Activated CD4-positive, alpha-beta T cell treated with anti-CD3 and anti-CD28 coated beads, Interleukin-2, amount 50 U/mL, for 4 hours (primary cell): Measurements from ENCODE around the gene MBNL1.
A peak's percentile ranks its signal among the peaks of the same experiment; 100 is the strongest.

Source experiments
- DNase-seq, 2 experiments: peaks; one replicate each; pipeline ENCODE4 v3.0.0-alpha.2; 2020

Gene MBNL1, protein sequence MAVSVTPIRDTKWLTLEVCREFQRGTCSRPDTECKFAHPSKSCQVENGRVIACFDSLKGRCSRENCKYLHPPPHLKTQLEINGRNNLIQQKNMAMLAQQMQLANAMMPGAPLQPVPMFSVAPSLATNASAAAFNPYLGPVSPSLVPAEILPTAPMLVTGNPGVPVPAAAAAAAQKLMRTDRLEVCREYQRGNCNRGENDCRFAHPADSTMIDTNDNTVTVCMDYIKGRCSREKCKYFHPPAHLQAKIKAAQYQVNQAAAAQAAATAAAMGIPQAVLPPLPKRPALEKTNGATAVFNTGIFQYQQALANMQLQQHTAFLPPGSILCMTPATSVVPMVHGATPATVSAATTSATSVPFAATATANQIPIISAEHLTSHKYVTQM

GRCh38 chr3:152268555-152269055 lies at the start of gene MBNL1:
Gene MBNL1, plus strand, starts transcription at chr3:152268929. Its CDS starts 31,265 bp downstream, at chr3:152300194.
- peak; percentile 74 to 80 for DNase-seq

DNA sequence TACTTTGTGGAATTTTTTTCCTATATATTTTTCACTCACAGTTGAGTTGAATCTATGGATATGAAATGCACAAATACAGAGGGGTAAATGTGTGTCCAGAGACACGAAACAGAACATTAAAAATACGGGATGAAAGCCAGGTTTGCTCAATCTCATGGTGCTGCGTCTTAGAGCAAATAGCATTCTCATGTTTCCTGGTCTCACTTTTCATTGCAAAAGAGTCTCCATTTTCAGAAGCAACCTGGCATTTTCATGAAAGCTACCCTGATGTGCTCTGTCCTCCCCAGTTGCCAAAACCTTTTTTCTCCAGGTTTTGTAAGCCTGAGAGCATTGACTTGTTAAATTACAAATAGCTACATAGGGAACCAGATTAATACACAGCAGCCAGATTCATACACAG lies 49.5 kb upstream of the MBNL1 start:
- DNase-seq, result no peak

DNA sequence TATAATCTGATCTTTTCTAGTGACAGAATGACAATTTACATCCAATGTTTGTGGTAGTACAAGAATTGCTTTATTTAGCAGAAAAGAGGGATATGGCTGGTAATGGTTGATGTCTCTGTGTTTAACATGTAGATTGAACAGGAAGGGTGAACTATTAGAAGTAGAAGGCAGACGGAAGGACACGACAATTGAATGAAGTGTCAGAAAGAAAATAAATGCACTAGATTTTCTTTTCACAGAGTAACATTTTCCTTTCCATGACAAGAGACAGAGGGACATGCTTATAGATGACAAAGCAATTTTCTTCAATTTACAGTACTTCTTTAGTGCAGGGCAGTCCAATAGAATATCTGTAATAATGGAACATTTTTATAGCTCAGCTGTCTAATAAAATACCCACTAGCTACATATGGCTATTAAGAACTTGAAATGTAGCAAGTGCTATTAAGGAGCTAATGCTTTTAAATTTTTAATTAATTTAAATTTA lies 48.9 kb upstream of the MBNL1 start:
- DNase-seq, result no peak

DNA sequence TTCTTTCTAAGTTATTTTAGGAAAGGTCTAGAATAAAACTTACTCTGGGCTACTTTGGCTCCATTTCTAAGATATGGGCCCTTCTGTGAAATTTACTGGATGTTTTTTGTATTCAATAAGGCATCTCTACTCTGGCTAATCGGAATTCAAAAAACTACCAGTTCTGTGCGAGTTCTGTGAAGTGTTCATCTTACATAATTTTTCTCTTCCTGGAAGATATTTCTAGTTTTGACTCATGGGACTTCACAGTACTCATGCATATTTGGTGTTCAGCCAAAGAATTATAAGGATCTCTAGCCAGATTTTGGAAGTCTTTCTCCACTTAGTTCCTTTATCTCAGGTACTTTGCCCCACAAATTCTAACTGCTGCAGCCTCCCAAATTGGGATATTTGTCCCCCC lies 46.4 kb upstream of the MBNL1 start:
- no peak for DNase-seq

DNA sequence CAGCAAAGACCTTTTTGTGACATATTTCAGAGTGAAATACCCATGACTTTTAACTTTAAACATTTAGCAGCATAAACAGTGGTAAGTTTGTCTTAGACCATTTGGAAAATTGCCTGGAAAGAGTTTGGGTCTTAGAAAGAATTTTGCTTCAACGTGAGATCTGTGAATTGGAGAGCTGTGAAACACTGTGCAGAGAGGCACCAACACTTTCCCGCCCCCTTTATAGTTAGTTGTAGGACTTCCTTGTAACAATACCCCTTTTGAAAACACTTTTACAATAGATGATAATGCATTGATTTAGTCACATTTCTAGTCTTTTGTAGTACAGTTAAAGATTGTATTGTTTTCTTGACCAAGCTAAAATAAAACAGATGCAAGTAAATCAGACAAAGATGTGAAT lies 43.5 kb upstream of the MBNL1 start:
- DNase-seq, result no peak

GRCh38 chr3:152226176-152226575 lies 42.6 kb upstream of the MBNL1 start:
- no peak for DNase-seq

DNA sequence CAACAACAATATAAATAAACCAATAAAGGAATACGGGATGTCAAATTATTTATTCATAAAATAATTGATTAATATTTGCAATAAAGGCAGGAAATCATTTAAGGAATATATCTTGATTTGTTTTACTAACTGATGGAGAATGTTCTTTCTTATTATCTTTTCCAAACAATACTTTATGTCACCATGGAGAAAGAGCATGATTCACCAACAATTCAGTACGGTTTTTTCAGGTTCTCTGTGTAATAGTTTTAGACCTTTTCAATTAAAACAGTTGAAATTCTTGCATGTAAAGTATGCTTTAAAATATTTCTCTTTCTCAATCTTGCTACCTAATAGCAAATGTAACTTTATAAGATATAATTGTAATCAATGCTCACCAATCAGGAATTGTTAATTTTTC lies 41.7 kb upstream of the MBNL1 start:
- DNase-seq, result no peak

DNA sequence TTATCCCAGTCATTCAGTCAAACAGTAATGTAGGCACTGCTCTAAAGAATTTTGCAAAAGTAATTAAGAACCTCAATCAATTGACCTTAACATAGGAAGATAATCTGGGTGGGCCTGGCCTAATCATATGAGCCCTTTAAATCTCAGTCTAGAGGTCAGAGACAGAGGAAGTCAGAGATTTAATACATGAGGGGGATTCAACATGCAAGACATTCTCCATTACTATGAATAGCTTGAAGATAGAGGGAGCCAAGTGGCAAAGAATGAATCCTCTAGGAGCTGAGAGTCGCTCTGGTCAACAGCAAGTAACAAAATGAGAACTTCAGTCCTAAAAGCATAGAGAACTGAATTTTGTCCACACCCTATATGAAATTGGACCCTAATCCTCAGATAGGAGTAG lies 39.0 kb upstream of the MBNL1 start:
- no peak for DNase-seq

DNA sequence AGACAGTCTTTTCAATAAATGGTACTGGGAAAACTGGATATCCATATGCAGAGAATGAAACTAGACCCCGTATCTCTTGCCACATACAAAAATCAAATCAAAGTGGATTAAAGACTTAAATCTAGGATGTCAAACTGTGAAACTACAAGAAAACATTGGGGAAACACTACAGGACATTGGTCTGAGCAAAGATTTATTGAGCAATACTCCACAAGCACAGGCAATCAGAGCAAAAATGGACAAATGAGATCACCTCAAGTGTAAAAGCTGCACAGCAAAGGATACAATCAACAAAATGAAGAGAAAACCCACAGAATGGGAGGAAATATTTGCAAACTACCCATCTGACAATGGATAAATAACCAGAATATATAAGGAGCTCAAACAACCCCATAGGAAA lies 38.4 kb upstream of the MBNL1 start:
- DNase-seq, result no peak

- DNase-seq, result no peak
Measured at GRCh38 chr3:152232001-152232400, 36.7 kb upstream of the MBNL1 start.

GRCh38 chr3:152232679-152233078 lies 36.0 kb upstream of the MBNL1 start:
- no peak for DNase-seq

DNA sequence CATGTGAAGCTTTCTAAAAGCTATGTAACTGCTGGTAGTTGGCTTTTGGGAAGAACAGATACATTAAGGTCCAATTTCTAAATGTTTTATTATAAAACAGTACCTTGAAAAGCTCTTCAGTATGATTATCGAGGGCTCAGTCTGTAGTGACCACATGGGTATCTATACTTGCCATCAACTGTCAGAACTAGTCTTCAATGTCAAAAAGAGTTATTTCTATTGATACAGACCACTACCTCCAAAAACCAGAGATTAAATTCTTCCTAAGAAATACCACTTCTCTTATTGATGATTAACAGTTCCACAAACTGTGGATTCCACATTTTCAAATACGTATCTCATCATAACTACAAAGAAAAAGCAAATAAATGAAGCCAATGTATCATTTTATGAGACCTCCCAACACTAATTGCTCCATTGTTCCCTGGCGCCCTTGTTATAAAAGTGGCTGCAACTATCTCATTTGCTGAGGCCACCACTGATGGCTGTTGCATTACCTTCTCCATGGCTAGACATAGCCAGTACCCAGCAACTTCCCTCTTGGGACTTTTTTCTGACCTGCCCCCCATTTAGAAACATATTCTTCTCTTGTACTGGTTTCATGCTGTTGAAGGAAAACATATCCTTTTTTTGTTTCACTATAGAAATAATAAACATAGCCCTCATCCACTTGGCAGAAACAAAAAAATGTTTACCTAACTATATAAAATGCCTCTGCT lies 33.9 kb upstream of the MBNL1 start:
- DNase-seq, result no peak

- no peak for DNase-seq
Measured at GRCh38 chr3:152235709-152236298, 32.9 kb upstream of the MBNL1 start.

- DNase-seq, result no peak
Measured at GRCh38 chr3:152236716-152237115, 32.0 kb upstream of the MBNL1 start.

DNA sequence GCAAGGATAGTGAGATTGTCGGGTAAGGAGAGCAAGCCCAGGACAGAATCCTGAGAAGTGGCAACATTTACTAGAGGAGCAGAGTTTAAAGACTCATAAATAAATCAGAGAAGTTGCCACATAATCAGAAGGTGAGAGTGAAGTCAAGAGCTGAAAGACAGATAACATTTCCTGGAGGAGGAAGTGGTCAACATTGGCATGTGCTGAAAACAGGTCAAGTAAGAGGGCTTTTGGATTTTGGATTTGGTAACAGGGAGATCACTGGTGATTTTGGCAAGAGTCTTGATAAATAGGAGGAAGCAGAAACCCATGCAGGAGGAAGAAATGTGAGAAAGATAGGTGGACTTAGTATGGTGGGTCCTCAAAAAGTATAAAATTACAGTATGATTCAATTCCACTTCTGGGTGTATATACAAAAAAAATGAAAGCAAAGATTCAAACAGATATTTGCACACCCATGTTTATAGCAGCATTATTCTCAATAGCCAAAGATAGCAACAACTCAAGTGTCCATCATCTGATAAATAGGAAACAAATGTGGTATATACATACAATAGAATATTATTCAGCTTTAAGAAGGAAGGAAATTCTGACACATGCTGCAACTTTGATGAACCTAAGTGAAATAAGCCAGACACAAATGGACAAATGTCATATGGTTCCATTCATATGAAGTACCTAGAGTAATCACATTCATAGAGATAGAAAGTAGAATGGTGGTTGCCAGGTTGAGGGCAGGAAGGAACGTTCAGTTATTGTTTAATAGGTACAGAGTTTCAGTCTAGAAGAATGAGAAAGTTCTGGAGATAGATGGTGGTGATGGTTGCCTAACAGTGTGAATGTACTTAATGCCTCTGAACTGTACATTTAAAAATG lies 27.3 kb upstream of the MBNL1 start:
- DNase-seq, result no peak

GRCh38 chr3:152243301-152243711 lies 25.4 kb upstream of the MBNL1 start:
- DNase-seq, result no peak

DNA sequence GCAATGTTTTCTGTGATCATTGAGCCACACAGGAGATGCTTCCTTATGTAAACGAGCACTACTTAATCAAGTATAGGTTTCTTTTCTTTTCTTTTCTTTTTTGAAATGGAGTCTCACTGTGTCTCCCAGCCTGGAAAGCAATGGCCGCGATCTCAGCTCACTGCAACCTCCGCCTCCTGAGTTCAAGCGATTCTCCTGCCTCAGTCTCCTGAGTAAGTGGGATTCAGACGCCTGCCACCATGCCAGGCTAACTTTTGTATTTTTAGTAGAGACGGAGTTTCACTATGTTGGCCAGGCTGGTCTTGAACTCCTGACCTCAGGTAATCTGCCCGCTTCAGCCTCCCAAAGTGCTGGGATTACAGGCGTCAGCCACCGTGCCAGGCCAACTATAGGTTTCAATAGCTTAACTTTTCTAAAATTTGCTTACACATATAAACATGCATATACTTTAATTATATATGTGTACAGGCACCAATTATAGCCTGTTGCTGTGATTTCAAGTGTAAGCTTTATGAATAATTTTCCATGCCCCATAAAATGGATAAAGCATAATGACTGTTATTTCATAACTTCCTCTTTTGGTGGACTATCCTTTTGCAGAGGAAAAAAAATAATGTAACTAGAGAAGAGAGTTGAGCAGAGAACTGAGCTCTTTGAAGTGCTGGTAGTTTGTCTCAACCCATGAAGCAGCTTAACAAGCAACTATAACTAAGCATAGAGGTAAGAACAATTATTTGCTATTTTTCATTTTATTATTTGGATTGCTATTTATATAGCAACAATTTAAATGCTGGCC lies 24.8 kb upstream of the MBNL1 start:
- DNase-seq, result no peak

DNA sequence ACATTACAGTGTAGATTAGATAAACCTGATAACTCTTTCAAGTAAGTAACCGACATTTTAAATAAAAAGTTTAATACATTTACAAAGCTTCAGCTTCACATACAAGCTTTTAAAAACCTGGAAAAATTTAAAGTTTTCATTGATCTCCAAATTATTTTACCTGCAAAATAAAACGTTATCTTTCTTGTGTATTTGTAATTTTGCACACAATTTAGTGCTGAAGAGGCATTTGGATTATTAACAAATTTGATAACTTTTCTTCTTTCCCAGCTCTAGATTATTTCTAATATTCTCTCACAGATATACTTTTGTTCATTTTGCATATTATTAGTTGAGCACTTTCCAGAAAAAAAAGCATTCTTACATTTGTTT lies 24.2 kb upstream of the MBNL1 start:
- no peak for DNase-seq

GRCh38 chr3:152245498-152246170 lies 23.1 kb upstream of the MBNL1 start:
- no peak for DNase-seq

DNA sequence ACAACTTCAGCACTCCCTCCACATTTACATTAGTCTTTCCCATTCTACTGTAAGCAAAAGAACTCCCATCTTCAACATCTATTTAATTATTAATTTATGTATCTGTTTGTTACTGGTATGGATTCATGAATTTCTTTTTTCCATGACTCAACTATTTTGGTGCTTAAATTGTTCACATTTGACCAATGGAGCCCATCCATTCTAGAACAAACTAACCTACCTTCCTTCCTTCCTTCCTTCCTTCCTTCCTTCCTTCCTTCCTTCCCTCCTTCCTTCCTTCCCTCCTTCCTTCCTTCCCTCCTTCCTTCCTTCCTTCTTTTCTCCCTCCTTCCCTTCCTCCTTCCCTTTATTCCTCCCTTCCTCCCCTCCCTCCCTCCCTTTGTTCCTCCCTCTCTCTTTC lies 16.8 kb upstream of the MBNL1 start:
- no peak for DNase-seq

GRCh38 chr3:152252755-152253154 lies 16.0 kb upstream of the MBNL1 start:
- DNase-seq, result no peak
